Measurements from ENCODE around the gene ENTR1. TPM values are rescaled to one million over a fixed set of nuclear protein-coding genes. Genes with fewer than 3 reads are reported as not detected.
A peak's percentile ranks its signal among the peaks of the same experiment; 100 is the strongest.

Gene ENTR1
- total and polyA plus RNA-seq, 2 donors (not counting 1 experiment from before 2014, with no cell fraction given) = 77.7 to 86.3 TPM

- Histone ChIP-seq H3K27me3 (replicated peaks in 1 of 4; ENCODE audit: control extremely low read depth in 1 of 4, control insufficient read depth in 3 of 4, insufficient read depth in 4 of 4, low read length in 3 of 4) (peaks cover 0 to 6% (median 0%) of the 10 kb centered on the region in 4 experiments), H3K27ac (ENCODE audit: low read length in 2 of 2) (no peak within 1 kb of the TSS), H2AFZ (ENCODE audit: insufficient read depth, low read depth, low read length, poor library complexity, severe bottlenecking) (peak within 1 kb of the TSS; percentile 28), H3K4me2 (replicated peaks; ENCODE audit: low read depth, low read length, poor library complexity, severe bottlenecking) (peak within 1 kb of the TSS; percentile 63), H3K36me3 (replicated peaks in 1 of 2; ENCODE audit: control extremely low read depth in 1 of 2, control insufficient read depth in 1 of 2, extremely low read depth in 1 of 2, insufficient read depth in 2 of 2, low read length in 1 of 2) (no peaks in the 10 kb centered on the region), H3K9ac (ENCODE audit: low read length) (no peak within 1 kb of the TSS), H3K4me3 (ENCODE audit: control extremely low read depth in 1 of 5, extremely low read depth in 1 of 5, insufficient read depth in 1 of 5, low read depth in 2 of 5, low read length in 4 of 5) (no peak within 1 kb of the TSS), H3K4me1 (ENCODE audit: control insufficient read depth in 2 of 2, insufficient read depth in 2 of 2, low read length in 2 of 2) (peaks cover 14 to 17% of the 10 kb centered on the region in 2 donors), H3K79me2 (ENCODE audit: control insufficient read depth, insufficient read depth, low read length) (no peaks in the 10 kb centered on the region), H4K20me1 (ENCODE audit: control insufficient read depth, insufficient read depth, low read length, poor library complexity, severe bottlenecking) (no peaks in the 10 kb centered on the region), H3K9me3 (ENCODE audit: control extremely low read depth in 1 of 3, control insufficient read depth in 2 of 3, insufficient read depth in 1 of 3, low read length in 2 of 3) (no peaks in the 10 kb centered on the region)
- intact Hi-C loops (cut with micrococcal nuclease) = no loop called here
- no peaks in the 10 kb centered on the region for H3K9me3 Mint-ChIP-seq (ENCODE audit: insufficient read depth)
- POLR2A ChIA-PET = no interaction called here
- CTCF ChIA-PET = no interaction called here
- no peak within 1 kb of the TSS for H3K27ac Mint-ChIP-seq
- TF ChIP-seq EZH2 (IDR thresholded peaks at IDR 0.05; ENCODE audit: borderline replicate concordance, insufficient read depth, low read depth, low read length, poor library complexity, severe bottlenecking) (no peak), CTCF (IDR thresholded peaks at IDR 0.05) (no peak)
- peaks cover 8% of the 10 kb centered on the region for H3K4me1 Mint-ChIP-seq
- H3K27me3 Mint-ChIP-seq = no peaks in the 10 kb centered on the region
- ATAC-seq (ENCODE audit: low read depth) = no peak
- no peak within 1 kb of the TSS for H3K4me3 Mint-ChIP-seq
- 49% methylated on average over 27 of the region's 27 CpGs for WGBS (ENCODE audit: insufficient coverage)
- DNase-seq = no peak
Measured at GRCh38 chr9:136373300-136374182, 36.9 kb downstream of the ENTR1 start, which contains the start of gene CARD9. TSS of gene CARD9 (minus strand) at chr9:136373669. CDS start at chr9:136372078, 1,591 bp downstream.

Data from B cell (primary cell).